ENCODE data around the gene AP2M1.

AP2M1 gene

GRCh38 chr3:184189421-184189820 lies 14.8 kb downstream of the AP2M1 start:
- no peak for DNase-seq (ENCODE audit: extremely low read depth, insufficient read length)
- Histone ChIP-seq H3K4me3 (replicated peaks; ENCODE audit: low read depth, low read length) (no peak overlapping the region), H3K36me3 (ENCODE audit: control insufficient read depth, insufficient read depth, low read length) (peaks cover 47% of the 10 kb centered on the region), H3K27me3 (replicated peaks; ENCODE audit: control insufficient read depth, insufficient read depth, low read length) (no peaks in the 10 kb centered on the region)
- TF ChIP-seq CTCF (IDR thresholded peaks at IDR 0.05; ENCODE audit: insufficient read depth, low read length, poor library complexity, severe bottlenecking): no peak

GRCh38 chr3:184192889-184193288 lies 18.2 kb downstream of the AP2M1 start:
- no peak overlapping the region for H3K4me3 ChIP-seq (replicated peaks; ENCODE audit: low read depth, low read length)
- peaks cover 52% of the 10 kb centered on the region for H3K36me3 ChIP-seq (ENCODE audit: control insufficient read depth, insufficient read depth, low read length)
- DNase-seq (ENCODE audit: extremely low read depth, insufficient read length): no peak
- no peak for TF ChIP-seq CTCF (IDR thresholded peaks at IDR 0.05; ENCODE audit: insufficient read depth, low read length, poor library complexity, severe bottlenecking)
- no peaks in the 10 kb centered on the region for H3K27me3 ChIP-seq (replicated peaks; ENCODE audit: control insufficient read depth, insufficient read depth, low read length)

- H3K4me3 ChIP-seq (replicated peaks; ENCODE audit: low read depth, low read length): no peak overlapping the region
- H3K36me3 ChIP-seq (ENCODE audit: control insufficient read depth, insufficient read depth, low read length): peaks cover 41% of the 10 kb centered on the region
- TF ChIP-seq CTCF (IDR thresholded peaks at IDR 0.05; ENCODE audit: insufficient read depth, low read length, poor library complexity, severe bottlenecking): no peak
- H3K27me3 ChIP-seq (replicated peaks; ENCODE audit: control insufficient read depth, insufficient read depth, low read length): no peaks in the 10 kb centered on the region
- DNase-seq (ENCODE audit: extremely low read depth, insufficient read length): no peak
These were observed 19.4 kb downstream of the AP2M1 start for GRCh38 chr3:184193991-184194539.

GRCh38 chr3:184196536-184196935 lies 21.9 kb downstream of the AP2M1 start:
- no peak for TF ChIP-seq CTCF (IDR thresholded peaks at IDR 0.05; ENCODE audit: insufficient read depth, low read length, poor library complexity, severe bottlenecking)
- Histone ChIP-seq H3K36me3 (ENCODE audit: control insufficient read depth, insufficient read depth, low read length) (peaks cover 25% of the 10 kb centered on the region), H3K4me3 (replicated peaks; ENCODE audit: low read depth, low read length) (no peak overlapping the region), H3K27me3 (replicated peaks; ENCODE audit: control insufficient read depth, insufficient read depth, low read length) (no peaks in the 10 kb centered on the region)
- no peak for DNase-seq (ENCODE audit: extremely low read depth, insufficient read length)

GRCh38 chr3:184198509-184198908 lies 23.9 kb downstream of the AP2M1 start:
- peaks cover 12% of the 10 kb centered on the region for H3K36me3 ChIP-seq (ENCODE audit: control insufficient read depth, insufficient read depth, low read length)
- no peaks in the 10 kb centered on the region for H3K27me3 ChIP-seq (replicated peaks; ENCODE audit: control insufficient read depth, insufficient read depth, low read length)
- no peak for DNase-seq (ENCODE audit: extremely low read depth, insufficient read length)
- TF ChIP-seq CTCF (IDR thresholded peaks at IDR 0.05; ENCODE audit: insufficient read depth, low read length, poor library complexity, severe bottlenecking): no peak
- H3K4me3 ChIP-seq (replicated peaks; ENCODE audit: low read depth, low read length): no peak overlapping the region

GRCh38 chr3:184200825-184201224 lies 26.2 kb downstream of the AP2M1 start:
- peaks cover 5% of the 10 kb centered on the region for H3K36me3 ChIP-seq (ENCODE audit: control insufficient read depth, insufficient read depth, low read length)
- TF ChIP-seq CTCF (IDR thresholded peaks at IDR 0.05; ENCODE audit: insufficient read depth, low read length, poor library complexity, severe bottlenecking): no peak
- no peaks in the 10 kb centered on the region for H3K27me3 ChIP-seq (replicated peaks; ENCODE audit: control insufficient read depth, insufficient read depth, low read length)
- H3K4me3 ChIP-seq (replicated peaks; ENCODE audit: low read depth, low read length): no peak overlapping the region
- DNase-seq (ENCODE audit: extremely low read depth, insufficient read length): no peak

All from GM06990 (cell line).